ENCODE measurements around the gene SLC25A5.

DNA sequence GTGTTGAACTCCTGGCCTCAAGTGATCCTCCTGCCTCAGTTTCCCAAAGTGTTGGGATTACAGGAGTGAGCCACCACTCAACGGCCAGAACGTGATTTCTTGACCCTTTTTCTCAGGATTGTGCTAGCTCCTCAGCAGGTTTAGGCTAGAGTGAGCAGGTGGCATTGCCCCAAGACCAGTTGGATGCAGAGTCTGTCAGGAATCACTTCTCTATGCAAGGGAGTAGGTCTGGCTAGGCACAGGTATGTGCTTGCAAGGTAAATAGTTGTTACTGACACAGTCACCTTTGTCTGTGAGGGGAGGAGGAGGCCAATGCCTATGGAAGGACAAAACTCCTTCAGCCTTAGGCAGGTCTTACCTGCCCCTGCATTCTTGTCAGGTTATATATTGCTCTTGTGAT lies 24.2 kb downstream of the SLC25A5 start:
- TF ChIP-seq SIN3A (IDR thresholded peaks at IDR 0.05; ENCODE audit: borderline replicate concordance, insufficient read depth, low read length) (no peak), POLR2AphosphoS5 (IDR thresholded peaks at IDR 0.05; ENCODE audit: low read depth, low read length) (no peak), TAF1 (IDR thresholded peaks at IDR 0.05; ENCODE audit: borderline replicate concordance, insufficient read depth, low read length) (no peak), FOXP2 (optimal IDR thresholded peaks at IDR 0.05; ENCODE audit: borderline replicate concordance, extremely low read depth, extremely low read length, insufficient read depth) (no peak)
- TF ChIP-seq, protein P1, sequence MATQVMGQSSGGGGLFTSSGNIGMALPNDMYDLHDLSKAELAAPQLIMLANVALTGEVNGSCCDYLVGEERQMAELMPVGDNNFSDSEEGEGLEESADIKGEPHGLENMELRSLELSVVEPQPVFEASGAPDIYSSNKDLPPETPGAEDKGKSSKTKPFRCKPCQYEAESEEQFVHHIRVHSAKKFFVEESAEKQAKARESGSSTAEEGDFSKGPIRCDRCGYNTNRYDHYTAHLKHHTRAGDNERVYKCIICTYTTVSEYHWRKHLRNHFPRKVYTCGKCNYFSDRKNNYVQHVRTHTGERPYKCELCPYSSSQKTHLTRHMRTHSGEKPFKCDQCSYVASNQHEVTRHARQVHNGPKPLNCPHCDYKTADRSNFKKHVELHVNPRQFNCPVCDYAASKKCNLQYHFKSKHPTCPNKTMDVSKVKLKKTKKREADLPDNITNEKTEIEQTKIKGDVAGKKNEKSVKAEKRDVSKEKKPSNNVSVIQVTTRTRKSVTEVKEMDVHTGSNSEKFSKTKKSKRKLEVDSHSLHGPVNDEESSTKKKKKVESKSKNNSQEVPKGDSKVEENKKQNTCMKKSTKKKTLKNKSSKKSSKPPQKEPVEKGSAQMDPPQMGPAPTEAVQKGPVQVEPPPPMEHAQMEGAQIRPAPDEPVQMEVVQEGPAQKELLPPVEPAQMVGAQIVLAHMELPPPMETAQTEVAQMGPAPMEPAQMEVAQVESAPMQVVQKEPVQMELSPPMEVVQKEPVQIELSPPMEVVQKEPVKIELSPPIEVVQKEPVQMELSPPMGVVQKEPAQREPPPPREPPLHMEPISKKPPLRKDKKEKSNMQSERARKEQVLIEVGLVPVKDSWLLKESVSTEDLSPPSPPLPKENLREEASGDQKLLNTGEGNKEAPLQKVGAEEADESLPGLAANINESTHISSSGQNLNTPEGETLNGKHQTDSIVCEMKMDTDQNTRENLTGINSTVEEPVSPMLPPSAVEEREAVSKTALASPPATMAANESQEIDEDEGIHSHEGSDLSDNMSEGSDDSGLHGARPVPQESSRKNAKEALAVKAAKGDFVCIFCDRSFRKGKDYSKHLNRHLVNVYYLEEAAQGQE (IDR thresholded peaks at IDR 0.05; ENCODE audit: insufficient read depth in 1 of 2, low read depth in 2 of 2, low read length in 2 of 2), result no peak

Data from PFSK-1 (cell line).